ENCODE measurements around the gene FGF2.
"Not testable (repeated sequence)": the region's sequence is repeated elsewhere in the genome, so short reads cannot be mapped to it uniquely, and the experiment has no call there.

The FGF2 gene

GRCh38 chr4:122815248-122815647, 11.4 kb upstream of the FGF2 start:
- DNase-seq, result no peak

DNA sequence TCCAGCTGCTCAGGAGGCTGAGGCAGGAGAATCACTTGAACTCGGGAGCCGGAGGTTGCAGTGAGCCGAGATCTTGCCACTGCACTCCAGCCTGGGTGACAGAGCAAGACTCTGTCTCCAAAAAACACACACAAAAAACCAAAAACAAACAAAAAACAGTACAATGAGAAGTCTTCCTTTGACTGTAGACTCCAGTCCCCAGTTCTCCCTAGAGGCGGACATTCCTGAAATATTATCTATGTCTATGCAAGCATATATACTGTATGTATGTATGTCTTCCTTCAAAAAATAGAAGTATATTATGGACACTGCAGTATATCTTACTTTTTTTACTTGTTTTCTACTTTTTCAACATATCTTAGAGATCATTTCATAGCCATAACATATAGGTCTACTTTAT, 10.2 kb upstream of the FGF2 start:
- no peak for DNase-seq

GRCh38 chr4:122819708-122820449, 6.8 kb upstream of the FGF2 start:
- DNase-seq, result no peak

DNA sequence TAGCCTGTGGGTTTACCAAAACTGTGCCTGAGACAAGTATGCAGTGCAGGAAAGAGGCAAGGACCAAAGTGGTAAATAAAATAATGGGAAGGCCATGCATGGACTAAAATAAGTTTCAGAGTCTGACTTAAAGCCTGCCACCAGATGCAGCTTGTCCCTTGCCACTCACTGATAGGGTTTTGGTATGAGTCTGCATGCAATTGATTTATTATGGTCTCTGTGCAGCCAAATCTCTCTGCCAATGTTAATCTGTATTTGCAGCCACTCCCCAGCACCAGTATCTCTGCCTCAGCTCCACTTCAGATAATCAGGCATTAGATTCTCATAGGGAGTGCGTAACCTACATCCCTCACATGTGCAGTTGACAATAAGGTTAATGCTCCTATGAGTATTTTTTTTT, 5.5 kb upstream of the FGF2 start:
- no peak for DNase-seq

GRCh38 chr4:122822466-122822865, 4.2 kb upstream of the FGF2 start:
- DNase-seq, result no peak

DNA sequence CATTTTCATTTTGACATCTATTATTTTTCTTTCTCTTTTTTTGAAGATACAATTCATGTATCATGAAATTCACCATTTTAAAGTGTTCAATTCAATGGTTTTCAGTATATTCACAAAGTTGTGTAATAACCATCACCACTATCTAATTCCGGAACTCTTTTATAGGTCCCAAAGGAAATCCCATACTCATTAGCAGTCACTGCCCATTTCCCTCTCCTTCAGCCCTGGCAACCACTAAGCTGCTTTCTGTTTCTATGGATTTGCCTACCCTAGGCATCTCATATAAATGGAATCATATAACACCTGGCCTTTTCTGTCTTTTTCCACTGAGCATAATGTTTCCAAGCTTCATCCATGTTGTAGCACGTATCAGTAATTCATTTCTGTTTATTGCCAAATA, 3.2 kb upstream of the FGF2 start:
- no peak for DNase-seq

GRCh38 chr4:122824616-122825015, 2.0 kb upstream of the FGF2 start:
- no peak for DNase-seq

GRCh38 chr4:122826079-122826527, 528 bp upstream of the FGF2 start:
- DNase-seq, result no peak

DNA sequence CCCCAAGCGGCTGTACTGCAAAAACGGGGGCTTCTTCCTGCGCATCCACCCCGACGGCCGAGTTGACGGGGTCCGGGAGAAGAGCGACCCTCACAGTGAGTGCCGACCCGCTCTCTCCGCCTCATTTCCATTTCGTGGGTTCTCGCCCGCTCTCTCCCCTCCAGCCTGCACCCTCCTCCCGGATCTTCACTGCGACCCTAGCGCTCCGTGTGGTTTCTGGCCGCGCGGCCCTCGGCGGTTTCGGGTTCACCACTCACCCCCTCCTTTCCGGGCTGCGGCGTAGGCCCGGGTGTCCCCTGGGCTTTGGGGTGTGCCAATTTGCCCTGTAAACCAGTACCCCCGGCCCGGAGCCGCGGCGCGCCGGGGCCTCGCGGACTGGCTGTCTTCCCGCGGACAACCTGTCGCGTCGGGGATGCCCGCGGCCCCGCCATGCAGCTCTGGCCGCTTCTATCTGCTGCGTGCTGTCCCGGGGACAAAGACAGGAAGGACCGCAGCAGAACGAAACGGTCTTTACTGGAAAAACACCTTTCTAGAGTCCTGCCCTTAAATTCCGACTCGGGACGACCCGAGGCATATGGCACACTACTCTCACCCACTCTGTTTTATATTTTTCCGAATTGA, 737 bp downstream of the FGF2 start:
- peak; percentile 14 for DNase-seq

GRCh38 chr4:122827879-122828601, 1.4 kb downstream of the FGF2 start:
- DNase-seq, result peak; percentile 9

DNA sequence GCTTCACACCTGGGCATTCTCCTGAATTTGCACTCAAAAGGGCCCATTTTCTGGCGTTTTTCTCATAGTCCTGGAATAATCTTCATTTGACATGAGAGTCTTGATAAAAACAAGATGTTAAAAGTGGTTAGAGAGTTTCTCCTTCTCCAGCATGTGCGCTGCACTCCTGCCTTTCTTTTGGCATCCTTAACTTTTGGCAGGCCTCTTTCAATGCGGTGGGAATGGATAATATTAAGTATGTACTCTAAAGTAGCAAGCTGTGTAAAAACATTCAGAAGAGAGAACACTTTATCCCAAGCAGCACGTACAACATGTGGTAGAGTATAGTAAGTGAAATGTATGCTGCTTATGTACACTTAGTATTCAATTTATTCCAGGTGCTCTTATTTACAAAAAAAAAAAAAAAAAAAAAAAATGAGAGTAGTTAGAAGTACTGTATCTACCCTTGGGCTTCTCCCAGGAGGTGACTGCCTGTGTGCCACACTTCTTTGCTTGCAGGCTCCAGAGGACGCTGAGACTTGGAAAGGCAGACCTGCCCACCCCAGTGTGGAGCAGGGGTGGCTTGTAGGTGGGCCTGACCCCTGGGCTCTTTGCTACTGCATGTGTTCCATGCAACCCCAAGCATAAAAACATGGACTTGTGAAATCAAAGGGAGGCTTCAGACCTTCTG, 3.9 kb downstream of the FGF2 start:
- no peak for DNase-seq

DNA sequence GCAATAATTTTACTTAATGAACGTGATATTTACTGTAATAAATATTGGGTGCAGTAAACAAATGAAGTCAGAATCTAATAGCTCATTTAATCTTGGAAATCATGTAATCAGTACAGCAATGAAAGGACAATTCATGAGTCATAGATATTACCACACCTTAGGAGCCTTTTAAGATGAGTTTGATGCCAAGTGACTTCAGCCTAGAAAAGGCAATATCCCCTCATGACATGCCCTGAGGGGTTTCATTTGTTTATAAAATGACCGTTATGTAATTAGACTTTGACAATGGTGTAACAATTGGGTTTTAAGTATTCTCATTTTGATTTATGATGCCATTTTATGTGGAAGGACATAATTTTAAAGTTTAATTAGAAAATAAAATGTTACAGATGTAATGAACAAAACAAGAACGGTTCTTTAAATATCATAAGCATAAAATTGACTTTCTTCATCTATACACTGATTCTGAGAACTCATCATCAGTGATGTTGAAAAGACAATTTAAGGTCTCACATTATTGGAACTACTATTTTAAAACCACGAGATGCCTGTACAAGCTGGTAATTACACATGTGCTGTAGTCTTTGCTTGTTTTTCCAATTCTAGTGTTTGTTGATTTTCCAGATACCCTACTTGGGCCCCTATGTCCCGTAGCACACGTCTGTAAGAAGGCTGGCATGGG, 5.0 kb downstream of the FGF2 start:
- DNase-seq, result no peak

- DNase-seq, result no peak
Measured at GRCh38 chr4:122832732-122833131, 6.1 kb downstream of the FGF2 start.

DNA sequence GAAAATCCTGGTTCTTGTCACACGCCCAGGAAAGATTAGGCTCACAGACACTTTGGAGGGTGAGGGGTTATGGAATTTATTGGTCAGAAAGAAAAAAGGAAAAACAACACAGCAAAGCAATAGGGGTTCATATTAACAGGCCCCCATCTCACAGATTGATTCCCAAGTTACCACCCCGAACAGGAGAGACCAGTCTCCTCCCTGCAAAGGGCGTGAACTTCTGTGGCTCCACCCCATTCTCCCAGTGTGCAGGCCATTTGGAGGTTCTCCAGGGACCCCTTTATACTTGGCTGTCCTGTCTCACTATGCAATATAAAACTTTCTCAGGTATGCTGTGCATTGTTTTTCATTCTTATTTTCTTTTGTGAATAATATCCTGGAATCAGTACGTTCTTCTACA, 7.4 kb downstream of the FGF2 start:
- DNase-seq, result no peak

- DNase-seq, result no peak
Measured at GRCh38 chr4:122836941-122837340, 10.3 kb downstream of the FGF2 start.

- DNase-seq, result no peak
Measured at GRCh38 chr4:122838034-122838433, 11.4 kb downstream of the FGF2 start.

DNA sequence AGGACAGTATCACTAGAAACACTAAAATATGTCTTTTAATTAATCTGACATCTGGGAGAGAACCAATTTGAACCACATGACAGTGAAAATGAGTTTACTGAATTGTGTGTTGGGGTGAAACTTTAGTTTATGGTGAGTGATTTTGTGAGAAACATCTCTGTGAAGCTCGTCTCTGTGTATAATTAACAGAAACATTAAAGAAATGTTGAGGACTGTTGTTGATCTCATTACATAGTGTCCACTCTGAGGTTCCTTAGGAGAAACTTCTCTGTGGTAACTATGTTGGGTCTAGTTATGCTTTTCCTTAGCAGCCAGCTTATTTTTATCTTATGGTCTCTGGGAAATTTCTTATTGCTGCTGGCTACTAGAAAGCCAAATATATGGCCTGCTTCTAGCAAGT, 15.8 kb downstream of the FGF2 start:
- DNase-seq, result no peak

DNA sequence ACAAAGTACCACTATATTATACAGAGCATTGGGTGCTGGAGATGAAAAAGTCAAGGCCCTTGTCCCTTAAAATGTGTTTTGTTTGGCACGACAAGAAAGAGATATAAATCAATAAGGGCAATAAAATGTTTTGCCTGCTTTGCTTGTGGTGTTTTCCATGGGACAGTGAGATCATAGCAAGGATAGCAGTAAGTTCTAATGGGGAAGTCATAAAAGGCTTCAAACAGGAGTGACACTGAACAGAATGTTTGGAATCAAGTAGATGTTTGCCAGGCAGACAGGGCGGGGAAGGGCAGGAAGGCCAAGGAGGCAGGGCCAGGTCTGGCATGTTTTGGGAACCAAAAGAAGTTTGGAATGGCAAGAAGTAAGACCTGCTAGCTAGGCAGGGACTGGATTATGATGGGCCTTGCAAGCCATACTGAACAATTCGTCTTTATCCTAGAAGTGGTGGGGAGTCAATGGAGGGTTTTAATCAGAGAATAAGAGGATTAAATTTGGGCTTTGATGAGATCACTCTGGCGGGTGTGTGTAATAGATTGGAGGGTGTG, 16.4 kb downstream of the FGF2 start:
- no peak for DNase-seq

DNA sequence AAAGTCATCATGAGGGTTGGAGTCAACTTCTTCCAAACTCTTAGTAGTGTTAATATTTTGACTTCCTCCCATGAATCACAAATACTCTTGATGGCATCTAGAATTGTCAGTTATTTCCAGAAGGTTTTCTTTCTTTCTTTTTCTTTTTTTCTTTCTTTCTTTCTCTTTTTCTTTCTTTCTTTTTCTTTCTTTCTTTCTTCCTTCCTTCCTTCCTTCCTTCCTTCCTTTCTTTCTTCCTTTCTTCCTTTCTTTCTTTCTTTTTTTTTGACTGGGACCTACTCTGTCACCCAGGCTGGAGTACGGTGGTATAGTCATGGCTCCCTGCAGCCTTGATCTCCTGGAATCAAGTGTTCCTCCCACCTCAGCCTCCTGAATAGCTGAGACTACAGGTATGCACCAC, 17.8 kb downstream of the FGF2 start:
- DNase-seq, result not testable (repeated sequence)

DNA sequence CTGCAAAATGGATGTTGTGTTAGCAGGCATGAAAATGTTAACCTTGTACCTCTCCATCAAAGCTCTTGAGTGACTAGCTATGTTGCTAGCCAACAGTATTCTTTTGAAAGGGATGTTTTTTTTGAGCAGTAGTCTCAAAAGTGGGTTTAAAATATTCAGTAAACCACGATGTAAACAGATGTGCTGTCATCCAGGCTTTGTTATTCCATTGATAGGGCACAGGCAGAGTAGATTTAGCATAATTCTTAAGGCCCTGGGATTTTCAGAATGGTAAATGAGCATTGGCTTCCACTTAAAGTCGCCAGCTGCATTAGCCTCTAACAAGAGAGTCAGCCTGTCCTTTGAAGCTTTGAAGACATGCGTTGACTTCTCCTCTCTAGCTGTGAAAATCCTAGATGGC, 18.4 kb downstream of the FGF2 start:
- no peak for DNase-seq

GRCh38 chr4:122845760-122846159, 19.1 kb downstream of the FGF2 start:
- DNase-seq, result no peak

- no peak for DNase-seq
Measured at GRCh38 chr4:122847931-122848330, 21.3 kb downstream of the FGF2 start.

- DNase-seq, result not testable (repeated sequence)
Measured at GRCh38 chr4:122849789-122850188, 23.2 kb downstream of the FGF2 start.
